Neural progenitor cell (in vitro differentiated cells): ENCODE data around the gene ADAMTS6. TPM values are rescaled to one million over a fixed set of nuclear protein-coding genes. Genes with fewer than 3 reads are reported as not detected.

Experiments
- DNase-seq: peaks from one replicate; pipeline ENCODE4 v3.0.0-alpha.2; 2016; ENCODE audit warnings: low spot score
- H2AFZ ChIP-seq: fragments of 200-600 bp; sonication (generic); replicated peaks from 2 replicates; pipeline ENCODE4 v1.6.1; 2016; ENCODE audit warnings: antibody characterized with exemption
- H3F3A ChIP-seq: fragments of 200-600 bp; sonication (generic); 2 replicates; pipeline ENCODE4 v1.6.1; 2016; ENCODE audit warnings: antibody characterized with exemption, low read depth
- H3K27ac ChIP-seq: fragments of 200-600 bp; sonication (generic); 2 replicates; pipeline ENCODE4 v1.5.1; 2016; ENCODE audit warnings: mild to moderate bottlenecking
- H3K27me3 ChIP-seq: fragments of 200-600 bp; sonication (generic); 2 replicates; pipeline ENCODE4 v1.6.1; 2016; ENCODE audit warnings: mild to moderate bottlenecking, moderate library complexity
- H3K36me3 ChIP-seq: fragments of 200-600 bp; sonication (generic); 2 replicates; pipeline ENCODE4 v1.5.1; 2016
- H3K4me1 ChIP-seq: fragments of 200-600 bp; sonication (generic); 2 replicates; pipeline ENCODE4 v1.6.1; 2016; ENCODE audit warnings: mixed run types
- H3K4me2 ChIP-seq: fragments of 200-600 bp; sonication (generic); 2 replicates; pipeline ENCODE4 v1.6.1; 2016
- H3K4me3 ChIP-seq: fragments of 200-600 bp; sonication (generic); 2 replicates; pipeline ENCODE4 v1.5.1; 2016
- H3K79me2 ChIP-seq: fragments of 200-600 bp; sonication (generic); 2 replicates; pipeline ENCODE4 v1.6.1; 2016; ENCODE audit warnings: low read depth
- H3K9ac ChIP-seq: fragments of 200-600 bp; sonication (generic); 2 replicates; pipeline ENCODE4 v1.6.1; 2016
- H3K9me3 ChIP-seq: fragments of 200-600 bp; sonication (generic); 2 replicates; pipeline ENCODE4 v1.5.1; 2016; ENCODE audit warnings: low read depth
- H4K20me1 ChIP-seq: fragments of 200-600 bp; sonication (generic); 2 replicates; pipeline ENCODE4 v1.6.1; 2016; ENCODE audit warnings: low read depth
- H3K27ac Mint-ChIP-seq: 3 replicates; pipeline ENCODE4 v1.8.0; 2021; ENCODE audit warnings: mixed read lengths
- H3K27me3 Mint-ChIP-seq: 2 replicates; pipeline ENCODE4 v1.8.0; 2022; ENCODE audit warnings: low read depth, mild to moderate bottlenecking, inconsistent platforms, moderate library complexity, mixed read lengths; ENCODE audit not compliant: insufficient read depth
- H3K36me3 Mint-ChIP-seq: 3 replicates; pipeline ENCODE4 v1.8.0; 2021; ENCODE audit warnings: mixed read lengths
- H3K4me1 Mint-ChIP-seq: 3 replicates; pipeline ENCODE4 v1.8.0; 2021; ENCODE audit warnings: mixed read lengths
- H3K4me3 Mint-ChIP-seq: 3 replicates; pipeline ENCODE4 v1.8.0; 2021; ENCODE audit warnings: mild to moderate bottlenecking, moderate library complexity, mixed read lengths
- H3K9me3 Mint-ChIP-seq: 3 replicates; pipeline ENCODE4 v1.8.0; 2020; ENCODE audit warnings: mixed read lengths
- CTCF ChIP-seq: fragments of 200-600 bp; sonication (generic); IDR thresholded peaks from 2 replicates; pipeline ENCODE4 v1.5.1; 2017; ENCODE audit warnings: antibody characterized with exemption, mild to moderate bottlenecking
- EZH2 ChIP-seq: fragments of 200-600 bp; sonication (generic); IDR thresholded peaks from 2 replicates; pipeline ENCODE4 v1.6.1; 2017; ENCODE audit warnings: antibody characterized with exemption, mild to moderate bottlenecking, moderate library complexity
- EZH2phosphoT487 ChIP-seq: fragments of 200-600 bp; sonication (generic); IDR thresholded peaks from 2 replicates; pipeline ENCODE4 v1.6.1; 2017; ENCODE audit warnings: antibody characterized with exemption
- total RNA-seq: library from RNA; depleted of rRNA; stranded (reverse); fragments of >200 nt; gene quantifications from 2 replicates; pipeline ENCODE4 v1.2.3, GENCODE V29; 2015; ENCODE audit warnings: low replicate concordance

ADAMTS6 gene
- total RNA-seq, 1 donor from 2014 or later = 14.3 TPM

- no peak overlapping the region for H3K4me3 Mint-ChIP-seq
- H4K20me1 ChIP-seq = no peaks in the 10 kb centered on the region
- H3K4me1 Mint-ChIP-seq = no peaks in the 10 kb centered on the region
- H3K4me3 ChIP-seq = no peak overlapping the region
- no peaks in the 10 kb centered on the region for H3F3A ChIP-seq
- no peak overlapping the region for H3K9ac ChIP-seq
- no peak overlapping the region for H3K27ac Mint-ChIP-seq
- no peaks in the 10 kb centered on the region for H3K36me3 ChIP-seq
- H3K9me3 ChIP-seq = no peaks in the 10 kb centered on the region
- no peak overlapping the region for H3K27ac ChIP-seq
- H3K27me3 Mint-ChIP-seq = no peaks in the 10 kb centered on the region
- peak; percentile 48 for DNase-seq
- no peaks in the 10 kb centered on the region for H3K4me1 ChIP-seq
- H3K9me3 Mint-ChIP-seq = no peaks in the 10 kb centered on the region
- H3K4me2 ChIP-seq = no peak overlapping the region
- no peaks in the 10 kb centered on the region for H3K27me3 ChIP-seq
- H3K36me3 Mint-ChIP-seq = no peaks in the 10 kb centered on the region
- no peaks in the 10 kb centered on the region for H3K79me2 ChIP-seq
- no peak overlapping the region for H2AFZ ChIP-seq
- TF ChIP-seq CTCF = peak; percentile 64
- TF ChIP-seq EZH2phosphoT487 = no peak
Measured at GRCh38 chr5:65213921-65214525, 267.7 kb downstream of the ADAMTS6 start.

- no peak for DNase-seq
- Mint-ChIP-seq H3K4me1 (no peaks in the 10 kb centered on the region), H3K27me3 (no peaks in the 10 kb centered on the region)
Measured at GRCh38 chr5:65209341-65209740, 272.4 kb downstream of the ADAMTS6 start.

GRCh38 chr5:65204966-65205365 is 276.8 kb downstream of the ADAMTS6 start:
- no peaks in the 10 kb centered on the region for H3K36me3 Mint-ChIP-seq
- H3K27ac ChIP-seq = no peak overlapping the region
- no peak overlapping the region for H3K4me3 Mint-ChIP-seq
- no peaks in the 10 kb centered on the region for H3F3A ChIP-seq
- H3K79me2 ChIP-seq = no peaks in the 10 kb centered on the region
- H3K9me3 ChIP-seq = no peaks in the 10 kb centered on the region
- H3K27me3 ChIP-seq = no peaks in the 10 kb centered on the region
- H3K4me1 Mint-ChIP-seq = no peaks in the 10 kb centered on the region
- H4K20me1 ChIP-seq = no peaks in the 10 kb centered on the region
- no peaks in the 10 kb centered on the region for H3K9me3 Mint-ChIP-seq
- H3K27ac Mint-ChIP-seq = no peak overlapping the region
- no peaks in the 10 kb centered on the region for H3K27me3 Mint-ChIP-seq
- H3K36me3 ChIP-seq = no peaks in the 10 kb centered on the region
- H2AFZ ChIP-seq = no peak overlapping the region
- H3K4me1 ChIP-seq = no peaks in the 10 kb centered on the region
- no peak for DNase-seq
- H3K9ac ChIP-seq = no peak overlapping the region
- no peak overlapping the region for H3K4me3 ChIP-seq
- TF ChIP-seq EZH2phosphoT487 (no peak), EZH2 (no peak), CTCF (no peak)
- H3K4me2 ChIP-seq = no peak overlapping the region

More at GRCh38 chr5:65209341-65209740, 272.4 kb downstream of the ADAMTS6 start:
- Histone ChIP-seq H4K20me1 (no peaks in the 10 kb centered on the region), H3K4me1 (no peaks in the 10 kb centered on the region), H3K9ac (no peak overlapping the region), H3F3A (no peaks in the 10 kb centered on the region), H3K9me3 (no peaks in the 10 kb centered on the region), H3K4me2 (no peak overlapping the region), H2AFZ (no peak overlapping the region), H3K27me3 (no peaks in the 10 kb centered on the region), H3K36me3 (no peaks in the 10 kb centered on the region), H3K27ac (no peak overlapping the region), H3K79me2 (no peaks in the 10 kb centered on the region), H3K4me3 (no peak overlapping the region)
- Mint-ChIP-seq H3K36me3 (no peaks in the 10 kb centered on the region), H3K9me3 (no peaks in the 10 kb centered on the region), H3K4me3 (no peak overlapping the region), H3K27ac (no peak overlapping the region)
- TF ChIP-seq CTCF (no peak), EZH2 (no peak), EZH2phosphoT487 (no peak)
